Measurements from ENCODE around the gene LILRA2.
"Not testable (repeated sequence)": the region's sequence is repeated elsewhere in the genome, so short reads cannot be mapped to it uniquely, and the experiment has no call there.

Gene LILRA2

DNA sequence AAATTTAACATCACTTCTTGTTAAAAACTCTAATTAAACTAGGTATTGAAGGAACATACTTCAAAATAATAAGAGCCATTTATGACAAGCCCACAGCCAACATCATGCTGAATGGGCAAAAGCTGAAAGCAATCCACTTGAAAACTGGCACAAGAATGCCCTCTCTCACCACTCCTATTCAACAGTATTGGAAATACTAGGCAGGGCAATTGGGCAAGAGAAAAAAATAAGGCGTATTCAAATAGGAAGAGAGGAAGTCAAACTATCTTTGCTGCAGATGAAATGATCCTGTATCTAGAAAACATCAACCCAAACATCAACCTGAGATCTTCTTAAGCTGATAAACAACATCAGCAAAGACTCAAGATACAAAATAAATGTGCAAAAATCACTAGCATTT is 41.1 kb downstream of the LILRA2 start:
- Histone ChIP-seq H3K9ac (ENCODE audit: low read length) (no peak overlapping the region), H3K9me3 (ENCODE audit: control insufficient read depth, low read length) (no peaks in the 10 kb centered on the region), H3K27me3 (replicated peaks; ENCODE audit: control insufficient read depth, insufficient read depth, low read length) (no peaks in the 10 kb centered on the region), H3K36me3 (ENCODE audit: control insufficient read depth, insufficient read depth, low read length, severe bottlenecking) (no peaks in the 10 kb centered on the region), H3K4me3 (ENCODE audit: low read length) (no peak overlapping the region), H3K4me1 (ENCODE audit: control insufficient read depth, insufficient read depth, low read length) (no peaks in the 10 kb centered on the region)
- DNase-seq (ENCODE audit: low read depth): no peak

DNA sequence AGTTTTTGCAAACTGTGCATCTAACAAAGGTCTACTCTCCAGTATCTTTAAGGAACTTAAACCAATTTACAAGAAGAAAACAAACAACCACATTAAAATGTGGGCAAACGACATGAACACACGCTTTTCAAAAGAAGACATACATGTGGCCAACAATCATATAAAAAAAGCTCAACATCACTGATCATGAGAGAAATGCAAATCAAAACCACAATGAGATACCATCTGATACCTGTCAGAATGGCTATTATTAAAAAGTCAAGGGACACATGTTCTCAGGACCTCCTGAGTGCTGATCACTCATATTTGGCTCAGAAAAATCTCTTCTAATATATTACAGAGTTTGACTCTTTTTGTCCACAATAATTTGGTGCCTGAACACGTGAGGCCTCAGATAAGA is 42.5 kb downstream of the LILRA2 start:
- Histone ChIP-seq H3K36me3 (ENCODE audit: control insufficient read depth, insufficient read depth, low read length, severe bottlenecking) (no peaks in the 10 kb centered on the region), H3K27me3 (replicated peaks; ENCODE audit: control insufficient read depth, insufficient read depth, low read length) (no peaks in the 10 kb centered on the region)

DNA sequence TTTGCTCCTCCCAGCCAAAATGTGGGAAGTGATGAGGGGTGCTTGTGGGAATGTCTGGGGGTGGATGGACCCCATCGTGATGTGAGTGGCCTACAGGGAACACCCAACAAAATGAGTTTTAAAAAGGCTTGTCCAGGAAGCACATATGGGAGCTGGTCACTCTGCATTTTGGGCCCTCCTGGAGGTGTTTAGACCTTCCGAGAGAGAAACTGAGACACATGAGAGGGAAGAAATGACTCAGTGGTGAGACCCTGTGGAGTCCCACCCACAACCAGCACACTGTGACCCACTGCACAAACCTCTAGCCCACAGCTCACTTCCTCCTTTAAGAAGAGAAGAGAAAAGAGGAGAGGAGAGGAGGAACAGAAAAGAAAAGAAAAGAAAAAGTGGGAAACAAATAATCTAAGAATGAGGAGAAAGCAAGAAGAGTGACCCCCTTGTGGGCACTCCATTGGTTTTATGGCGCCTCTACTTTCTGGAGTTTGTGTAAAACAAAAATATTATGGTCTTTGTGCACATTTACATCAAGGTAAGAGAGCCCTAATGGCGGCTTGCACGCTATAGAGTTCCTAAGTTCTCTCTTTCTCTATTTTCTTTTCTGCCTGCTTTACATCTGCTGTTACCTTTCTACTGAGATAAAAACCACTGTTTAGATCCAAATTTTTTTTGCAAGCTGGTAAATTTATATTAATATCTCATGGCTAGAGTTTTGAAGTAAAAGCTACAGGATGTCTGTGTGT is 43.4 kb downstream of the LILRA2 start:
- no peak overlapping the region for H3K9ac ChIP-seq (ENCODE audit: low read length)
- H3K27me3 ChIP-seq (replicated peaks; ENCODE audit: control insufficient read depth, insufficient read depth, low read length): no peaks in the 10 kb centered on the region
- H3K9me3 ChIP-seq (ENCODE audit: control insufficient read depth, low read length): no peaks in the 10 kb centered on the region
- DNase-seq (ENCODE audit: low read depth): no peak
- H3K4me1 ChIP-seq (ENCODE audit: control insufficient read depth, insufficient read depth, low read length): no peaks in the 10 kb centered on the region
- H3K4me3 ChIP-seq (ENCODE audit: low read length): no peak overlapping the region
- H3K36me3 ChIP-seq (ENCODE audit: control insufficient read depth, insufficient read depth, low read length, severe bottlenecking): no peaks in the 10 kb centered on the region

More for the DNA sequence above, 42.5 kb downstream of the LILRA2 start:
- DNase-seq (ENCODE audit: low read depth): no peak
- Histone ChIP-seq H3K4me1 (ENCODE audit: control insufficient read depth, insufficient read depth, low read length) (no peaks in the 10 kb centered on the region), H3K9me3 (ENCODE audit: control insufficient read depth, low read length) (no peaks in the 10 kb centered on the region), H3K9ac (ENCODE audit: low read length) (no peak overlapping the region), H3K4me3 (ENCODE audit: low read length) (no peak overlapping the region)

DNA sequence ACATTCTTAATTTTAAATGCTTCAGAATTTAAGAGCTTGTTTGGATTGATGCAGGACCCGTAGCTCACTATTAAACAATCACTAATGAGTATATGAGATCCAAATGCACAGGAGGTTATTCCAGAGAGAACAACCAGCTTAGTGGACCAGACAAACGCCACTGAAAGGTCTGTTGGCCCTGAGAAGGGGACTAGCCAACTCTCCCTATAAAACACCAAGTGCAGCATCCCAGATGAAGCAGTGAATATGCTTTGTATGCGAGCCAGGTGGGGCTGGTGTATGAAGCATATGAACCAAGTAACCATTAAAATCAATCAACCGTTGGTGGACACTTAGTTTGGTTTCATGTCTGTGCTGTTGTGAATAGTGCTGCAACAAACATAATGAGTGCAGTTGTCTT is 46.9 kb downstream of the LILRA2 start:
- H3K36me3 ChIP-seq (ENCODE audit: control insufficient read depth, insufficient read depth, low read length, severe bottlenecking): no peaks in the 10 kb centered on the region
- H3K4me3 ChIP-seq (ENCODE audit: low read length): no peak overlapping the region
- no peak overlapping the region for H3K9ac ChIP-seq (ENCODE audit: low read length)
- no peaks in the 10 kb centered on the region for H3K9me3 ChIP-seq (ENCODE audit: control insufficient read depth, low read length)
- H3K4me1 ChIP-seq (ENCODE audit: control insufficient read depth, insufficient read depth, low read length): no peaks in the 10 kb centered on the region
- DNase-seq (ENCODE audit: low read depth): no peak
- no peaks in the 10 kb centered on the region for H3K27me3 ChIP-seq (replicated peaks; ENCODE audit: control insufficient read depth, insufficient read depth, low read length)

- DNase-seq (ENCODE audit: low read depth): no peak
- no peaks in the 10 kb centered on the region for H3K4me1 ChIP-seq (ENCODE audit: control insufficient read depth, insufficient read depth, low read length)
- no peaks in the 10 kb centered on the region for H3K9me3 ChIP-seq (ENCODE audit: control insufficient read depth, low read length)
- no peaks in the 10 kb centered on the region for H3K27me3 ChIP-seq (replicated peaks; ENCODE audit: control insufficient read depth, insufficient read depth, low read length)
- H3K4me3 ChIP-seq (ENCODE audit: low read length): no peak overlapping the region
- H3K9ac ChIP-seq (ENCODE audit: low read length): no peak overlapping the region
- H3K36me3 ChIP-seq (ENCODE audit: control insufficient read depth, insufficient read depth, low read length, severe bottlenecking): no peaks in the 10 kb centered on the region
Observed at GRCh38 chr19:54622431-54622830, 48.8 kb downstream of the LILRA2 start.

DNA sequence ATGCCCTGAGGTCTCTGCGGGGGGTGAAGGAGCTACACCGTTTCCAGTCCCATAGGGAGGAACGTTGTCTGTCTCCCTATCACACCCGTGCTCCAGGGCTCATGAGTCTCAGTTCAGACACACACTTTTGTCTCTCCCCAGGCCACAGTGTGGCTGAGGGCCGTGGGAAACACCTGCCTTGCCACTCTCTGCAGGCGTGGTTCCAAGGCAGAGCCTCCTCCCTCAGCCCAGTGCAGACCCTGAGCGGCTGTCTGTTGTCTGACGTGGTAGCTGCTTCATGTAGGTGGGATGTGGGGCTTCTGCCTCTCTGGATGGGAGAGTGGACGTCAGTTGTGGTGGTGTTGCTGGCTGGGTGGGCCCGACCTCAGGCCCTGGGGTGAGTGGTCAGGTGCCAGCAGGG is 50.6 kb downstream of the LILRA2 start:
- not testable (repeated sequence) for H3K4me1 ChIP-seq (ENCODE audit: control insufficient read depth, insufficient read depth, low read length); H3K9ac ChIP-seq (ENCODE audit: low read length); DNase-seq (ENCODE audit: low read depth); H3K27me3 ChIP-seq (replicated peaks; ENCODE audit: control insufficient read depth, insufficient read depth, low read length); H3K4me3 ChIP-seq (ENCODE audit: low read length); H3K36me3 ChIP-seq (ENCODE audit: control insufficient read depth, insufficient read depth, low read length, severe bottlenecking); H3K9me3 ChIP-seq (ENCODE audit: control insufficient read depth, low read length)

DNA sequence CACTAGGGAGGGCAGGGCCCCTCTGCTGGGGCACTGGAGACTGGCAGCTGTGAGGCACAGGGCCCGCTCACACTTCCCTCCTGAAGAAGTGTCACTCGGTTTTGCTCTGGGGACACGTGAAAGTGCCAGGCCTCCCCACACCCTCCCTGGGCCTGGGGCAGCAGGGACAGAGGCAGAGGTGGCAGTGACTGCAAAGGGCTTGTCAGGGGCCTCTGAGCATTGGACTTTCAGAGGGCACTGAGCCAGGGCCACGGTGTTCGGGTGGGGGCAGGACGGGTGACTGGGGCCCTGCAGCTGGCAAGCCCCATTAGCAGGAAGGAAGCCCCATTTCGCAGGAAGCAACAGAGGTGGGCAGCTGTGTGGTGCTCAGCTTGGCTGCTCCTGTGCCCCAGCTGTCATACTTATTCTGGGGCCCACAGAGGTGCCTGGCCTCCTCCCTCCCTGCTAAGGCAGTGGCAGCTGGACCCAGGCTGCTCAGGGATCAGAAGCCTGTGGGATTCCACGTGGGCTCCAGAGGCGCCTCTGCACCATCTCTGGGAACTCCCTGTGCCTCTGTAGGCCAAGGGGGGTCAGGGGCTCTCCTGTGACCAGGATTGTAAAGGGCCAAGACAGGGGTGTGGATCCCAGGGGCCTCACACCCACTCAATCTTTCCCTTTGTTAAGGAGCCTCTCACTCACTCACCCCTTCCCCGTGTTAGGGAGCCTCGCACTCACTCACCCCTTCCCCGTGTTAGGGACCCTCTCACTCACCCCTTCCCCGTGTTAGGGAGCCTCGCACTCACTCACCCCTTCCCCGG is 51.5 kb downstream of the LILRA2 start:
- H3K4me3 ChIP-seq (ENCODE audit: low read length); H3K9ac ChIP-seq (ENCODE audit: low read length); H3K27me3 ChIP-seq (replicated peaks; ENCODE audit: control insufficient read depth, insufficient read depth, low read length); DNase-seq (ENCODE audit: low read depth); H3K4me1 ChIP-seq (ENCODE audit: control insufficient read depth, insufficient read depth, low read length); H3K9me3 ChIP-seq (ENCODE audit: control insufficient read depth, low read length); H3K36me3 ChIP-seq (ENCODE audit: control insufficient read depth, insufficient read depth, low read length, severe bottlenecking): not testable (repeated sequence)

DNA sequence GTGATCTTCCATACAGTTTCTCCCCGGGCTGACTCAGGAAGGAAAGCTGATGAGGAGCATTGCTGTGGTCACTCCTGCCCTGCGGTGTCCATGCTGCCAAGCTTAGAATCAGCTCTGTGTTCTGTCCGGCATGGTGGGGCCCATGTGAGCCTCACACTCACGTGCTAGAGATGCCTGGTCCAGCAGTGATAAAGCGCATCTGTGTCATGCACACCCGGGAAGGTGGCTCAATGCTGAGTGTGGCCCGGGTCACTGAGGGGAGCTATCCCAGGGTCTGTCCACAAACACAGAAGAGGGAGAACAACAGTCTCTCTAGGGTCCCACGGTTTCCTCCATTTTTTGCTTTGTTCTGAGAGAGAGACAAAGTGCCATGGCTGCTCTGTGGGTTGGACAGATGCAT is 53.2 kb downstream of the LILRA2 start:
- Histone ChIP-seq H3K27me3 (replicated peaks; ENCODE audit: control insufficient read depth, insufficient read depth, low read length) (no peaks in the 10 kb centered on the region), H3K4me1 (ENCODE audit: control insufficient read depth, insufficient read depth, low read length) (no peaks in the 10 kb centered on the region), H3K4me3 (ENCODE audit: low read length) (no peak overlapping the region), H3K36me3 (ENCODE audit: control insufficient read depth, insufficient read depth, low read length, severe bottlenecking) (no peaks in the 10 kb centered on the region), H3K9ac (ENCODE audit: low read length) (no peak overlapping the region), H3K9me3 (ENCODE audit: control insufficient read depth, low read length) (no peaks in the 10 kb centered on the region)
- DNase-seq (ENCODE audit: low read depth): no peak

- H3K4me1 ChIP-seq (ENCODE audit: control insufficient read depth, insufficient read depth, low read length); H3K27me3 ChIP-seq (replicated peaks; ENCODE audit: control insufficient read depth, insufficient read depth, low read length); DNase-seq (ENCODE audit: low read depth); H3K4me3 ChIP-seq (ENCODE audit: low read length); H3K9ac ChIP-seq (ENCODE audit: low read length); H3K36me3 ChIP-seq (ENCODE audit: control insufficient read depth, insufficient read depth, low read length, severe bottlenecking); H3K9me3 ChIP-seq (ENCODE audit: control insufficient read depth, low read length): not testable (repeated sequence)
Observed at GRCh38 chr19:54627912-54628311, 54.3 kb downstream of the LILRA2 start.

- H3K4me1 ChIP-seq (ENCODE audit: control insufficient read depth, insufficient read depth, low read length); H3K27me3 ChIP-seq (replicated peaks; ENCODE audit: control insufficient read depth, insufficient read depth, low read length); H3K9ac ChIP-seq (ENCODE audit: low read length); H3K9me3 ChIP-seq (ENCODE audit: control insufficient read depth, low read length); DNase-seq (ENCODE audit: low read depth); H3K36me3 ChIP-seq (ENCODE audit: control insufficient read depth, insufficient read depth, low read length, severe bottlenecking); H3K4me3 ChIP-seq (ENCODE audit: low read length): not testable (repeated sequence)
Observed at GRCh38 chr19:54630262-54630661, 56.7 kb downstream of the LILRA2 start, which contains the start of gene LILRB1. Gene LILRB1 (plus strand): TSS chr19:54630484. CDS start chr19:54631074, 590 bp downstream.

DNA sequence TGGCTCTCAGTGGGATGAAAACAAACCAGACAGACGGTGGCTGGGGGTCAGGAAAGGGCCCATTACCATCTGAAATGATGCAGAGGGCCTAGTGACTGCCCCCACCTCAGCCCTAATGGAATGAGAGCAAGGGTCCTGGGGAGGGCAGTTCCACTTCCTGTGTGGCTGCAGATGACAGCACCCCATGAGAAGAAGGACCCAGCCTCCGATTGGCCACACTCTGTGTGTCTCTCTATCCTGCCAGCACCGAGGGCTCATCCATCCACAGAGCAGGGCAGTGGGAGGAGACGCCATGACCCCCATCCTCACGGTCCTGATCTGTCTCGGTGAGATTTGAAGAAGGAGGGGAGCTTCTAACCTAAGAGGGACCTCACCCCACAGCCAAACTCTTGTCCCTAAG is 57.2 kb downstream of the LILRA2 start:
- Histone ChIP-seq H3K9me3 (ENCODE audit: control insufficient read depth, low read length) (no peaks in the 10 kb centered on the region), H3K27me3 (replicated peaks; ENCODE audit: control insufficient read depth, insufficient read depth, low read length) (no peaks in the 10 kb centered on the region), H3K36me3 (ENCODE audit: control insufficient read depth, insufficient read depth, low read length, severe bottlenecking) (no peaks in the 10 kb centered on the region), H3K4me1 (ENCODE audit: control insufficient read depth, insufficient read depth, low read length) (no peaks in the 10 kb centered on the region), H3K4me3 (ENCODE audit: low read length) (no peak overlapping the region), H3K9ac (ENCODE audit: low read length) (no peak overlapping the region)
- DNase-seq (ENCODE audit: low read depth): no peak

Measured in adipocyte (in vitro differentiated cells).